H9 (cell line): ENCODE results near the gene RPL18. TPM values are rescaled to one million over a fixed set of nuclear protein-coding genes. Genes with fewer than 3 reads are reported as not detected.

Experiments used
- DNase-seq: peaks from one replicate; pipeline ENCODE4 v3.0.0-alpha.2; 2017
- H2AFZ ChIP-seq: one replicate; pipeline ENCODE4 v1.6.1; 2013; ENCODE audit warnings: mild to moderate bottlenecking, low read length, control low read depth, moderate library complexity
- H2AK5ac ChIP-seq: 2 replicates; pipeline ENCODE4 v1.6.1; 2013; ENCODE audit warnings: low read length, control low read depth, mixed read lengths; ENCODE audit not compliant: insufficient read length
- H2BK120ac ChIP-seq: one replicate; pipeline ENCODE4 v1.6.1; 2013; ENCODE audit warnings: low read depth, mild to moderate bottlenecking, low read length, control low read depth, inconsistent platforms; ENCODE audit not compliant: poor library complexity, severe bottlenecking
- H2BK12ac ChIP-seq: 2 replicates; pipeline ENCODE4 v1.6.1; 2013; ENCODE audit warnings: low read length, control low read depth, mixed read lengths, low read depth; ENCODE audit not compliant: insufficient read length
- H2BK15ac ChIP-seq: 2 replicates; pipeline ENCODE4 v1.6.1; 2013; ENCODE audit warnings: low read depth, low read length, control low read depth
- H2BK20ac ChIP-seq: one replicate; pipeline ENCODE4 v1.6.1; 2013; ENCODE audit warnings: low read depth, mild to moderate bottlenecking, low read length, control low read depth, inconsistent platforms; ENCODE audit not compliant: poor library complexity, severe bottlenecking
- H2BK5ac ChIP-seq: 2 replicates; pipeline ENCODE4 v1.6.1; 2013; ENCODE audit warnings: low read length, control low read depth, mixed read lengths; ENCODE audit not compliant: insufficient read length
- H3K14ac ChIP-seq: 2 replicates; pipeline ENCODE4 v1.6.1; 2013; ENCODE audit warnings: low read length, control low read depth; ENCODE audit not compliant: insufficient read depth
- H3K18ac ChIP-seq: 2 replicates; pipeline ENCODE4 v1.6.1; 2013; ENCODE audit warnings: low read depth, mild to moderate bottlenecking, mixed read lengths, low read length, control low read depth; ENCODE audit not compliant: insufficient read length
- H3K23ac ChIP-seq: 2 replicates; pipeline ENCODE4 v1.6.1; 2013; ENCODE audit warnings: low read length, control low read depth, mixed read lengths, low read depth; ENCODE audit not compliant: insufficient read length
- H3K23me2 ChIP-seq: 2 replicates; pipeline ENCODE4 v1.6.1; 2013; ENCODE audit warnings: low read depth, mild to moderate bottlenecking, mixed read lengths, low read length, control low read depth; ENCODE audit not compliant: insufficient read length, poor library complexity, severe bottlenecking
- H3K27ac ChIP-seq: 2 replicates; pipeline ENCODE4 v1.5.1; 2013; ENCODE audit warnings: low read length, control low read depth, mixed read lengths, low read depth; ENCODE audit not compliant: insufficient read length
- H3K27me3 ChIP-seq: 2 replicates; pipeline ENCODE4 v1.6.1; 2013; ENCODE audit warnings: low read length, control low read depth, inconsistent platforms; ENCODE audit not compliant: insufficient read depth
- H3K4ac ChIP-seq: 2 replicates; pipeline ENCODE4 v1.6.1; 2013; ENCODE audit warnings: low read depth, mild to moderate bottlenecking, control low read depth, inconsistent platforms, low read length, moderate library complexity
- H3K4me1 ChIP-seq: 2 replicates; pipeline ENCODE4 v1.6.1; 2013; ENCODE audit warnings: low read length, control low read depth, inconsistent platforms; ENCODE audit not compliant: insufficient read depth
- H3K4me2 ChIP-seq: 2 replicates; pipeline ENCODE4 v1.6.1; 2013; ENCODE audit warnings: low read length, control low read depth, mixed read lengths; ENCODE audit not compliant: insufficient read length, insufficient read depth
- H3K56ac ChIP-seq: 2 replicates; pipeline ENCODE4 v1.6.1; 2013; ENCODE audit warnings: low read depth, mild to moderate bottlenecking, mixed read lengths, low read length, control low read depth; ENCODE audit not compliant: insufficient read length
- H3K79me1 ChIP-seq: 2 replicates; pipeline ENCODE4 v1.6.1; 2013; ENCODE audit warnings: low read depth, mild to moderate bottlenecking, moderate library complexity, low read length, control low read depth, inconsistent platforms; ENCODE audit not compliant: insufficient read depth, poor library complexity, severe bottlenecking
- H3K79me2 ChIP-seq: 2 replicates; pipeline ENCODE4 v1.6.1; 2013; ENCODE audit warnings: low read length, control low read depth, inconsistent platforms; ENCODE audit not compliant: insufficient read depth
- H3K9ac ChIP-seq: 2 replicates; pipeline ENCODE4 v1.6.1; 2013; ENCODE audit warnings: low read length, control low read depth, mixed read lengths; ENCODE audit not compliant: insufficient read length; ENCODE audit errors: extremely low read depth
- H3K9me3 ChIP-seq: one replicate; pipeline ENCODE4 v1.6.1; 2013; ENCODE audit warnings: low read depth, low read length, inconsistent platforms; ENCODE audit not compliant: control insufficient read depth
- H3T11ph ChIP-seq: one replicate; pipeline ENCODE4 v1.6.1; 2013; ENCODE audit warnings: mild to moderate bottlenecking, low read length, control low read depth, inconsistent platforms
- H4K20me1 ChIP-seq: one replicate; pipeline ENCODE4 v1.6.1; 2013; ENCODE audit not compliant: control insufficient read depth, insufficient read length, insufficient read depth
- H4K5ac ChIP-seq: 2 replicates; pipeline ENCODE4 v1.6.1; 2013; ENCODE audit warnings: low read depth, mild to moderate bottlenecking, mixed read lengths, low read length, control low read depth; ENCODE audit not compliant: insufficient read length
- H4K8ac ChIP-seq: replicated peaks from 2 replicates; pipeline ENCODE4 v1.6.1; 2013; ENCODE audit warnings: low read length, control low read depth, mixed read lengths, low read depth; ENCODE audit not compliant: insufficient read length
- H4K91ac ChIP-seq: 2 replicates; pipeline ENCODE4 v1.6.1; 2013; ENCODE audit warnings: low read depth, mild to moderate bottlenecking, moderate library complexity, mixed read lengths, low read length, control low read depth; ENCODE audit not compliant: insufficient read length
- H3K27ac Mint-ChIP-seq, 3 experiments: 2 replicates in 2 of 3; 3 replicates in 1 of 3; pipeline ENCODE4 v1.8.0; 2020 to 2021; ENCODE audit warnings: mixed read lengths in 3 of 3, mild to moderate bottlenecking in 1 of 3, moderate library complexity in 1 of 3
- H3K27me3 Mint-ChIP-seq: 2 replicates; pipeline ENCODE4 v1.8.0; 2021; ENCODE audit warnings: low read depth, mild to moderate bottlenecking, moderate library complexity, mixed read lengths
- H3K36me3 Mint-ChIP-seq, 3 experiments: 2 replicates in 2 of 3; 3 replicates in 1 of 3; pipeline ENCODE4 v1.8.0; 2020 to 2021; ENCODE audit warnings: low read depth in 3 of 3, mixed read lengths in 3 of 3; ENCODE audit not compliant: insufficient read depth in 1 of 3
- H3K4me1 Mint-ChIP-seq, 2 experiments: 2 replicates each; pipeline ENCODE4 v1.8.0; 2020; ENCODE audit warnings: mixed read lengths in 2 of 2
- H3K4me3 Mint-ChIP-seq, 2 experiments: 2 replicates in 1 of 2; 3 replicates in 1 of 2; pipeline ENCODE4 v1.8.0; 2020 to 2021; ENCODE audit warnings: mild to moderate bottlenecking in 2 of 2, mixed read lengths in 2 of 2, moderate library complexity in 1 of 2
- H3K9me3 Mint-ChIP-seq, 2 experiments: 2 replicates in 1 of 2; 3 replicates in 1 of 2; pipeline ENCODE4 v1.8.0; 2020; ENCODE audit warnings: mild to moderate bottlenecking in 2 of 2, mixed read lengths in 2 of 2, moderate library complexity in 1 of 2
- WGBS: extraction: QIAGEN DNeasy Blood & Tissue Kit; methylation state at CpG from one replicate; pipeline ENCODE4 v1.1.7; 2013; ENCODE audit warnings: missing lambda C conversion rate, low lambda C conversion rate, mixed read lengths; ENCODE audit not compliant: insufficient read length; ENCODE audit errors: extremely low coverage; 5-methylcytosine and 5-hydroxymethylcytosine counted together
- total RNA-seq: library from RNA; stranded (reverse); gene quantifications from 2 replicates; pipeline ENCODE4 v1.2.1, GENCODE V29; 2021
- TF ChIP-seq, protein P1 (sequence below): fragments of 200-600 bp; sonication (generic); conservative IDR thresholded peaks from 3 replicates; pipeline ENCODE4 v1.8.0; 2021; ENCODE audit warnings: antibody characterized with exemption, mild to moderate bottlenecking

The RPL18 gene
- total RNA-seq, 1 experiment from 2014 or later = 1,855 TPM

- H2BK5ac ChIP-seq = no peak overlapping the region
- no peak overlapping the region for H2AK5ac ChIP-seq
- no peak overlapping the region for H2BK20ac ChIP-seq
- Mint-ChIP-seq H3K4me1 (peaks cover 11 to 12% of the 10 kb centered on the region in 2 experiments), H3K27me3 (peaks cover 47% of the 10 kb centered on the region), H3K36me3 (no peaks in the 10 kb centered on the region; a peak in 1 of 7 replicates), H3K9me3 (peaks cover 3 to 4% of the 10 kb centered on the region in 2 experiments), H3K27ac (no peak overlapping the region), H3K4me3 (no peak overlapping the region; a peak in 1 of 5 replicates)
- H3K27me3 ChIP-seq = no peaks in the 10 kb centered on the region
- H3T11ph ChIP-seq = no peak overlapping the region
- TF ChIP-seq, protein P1, sequence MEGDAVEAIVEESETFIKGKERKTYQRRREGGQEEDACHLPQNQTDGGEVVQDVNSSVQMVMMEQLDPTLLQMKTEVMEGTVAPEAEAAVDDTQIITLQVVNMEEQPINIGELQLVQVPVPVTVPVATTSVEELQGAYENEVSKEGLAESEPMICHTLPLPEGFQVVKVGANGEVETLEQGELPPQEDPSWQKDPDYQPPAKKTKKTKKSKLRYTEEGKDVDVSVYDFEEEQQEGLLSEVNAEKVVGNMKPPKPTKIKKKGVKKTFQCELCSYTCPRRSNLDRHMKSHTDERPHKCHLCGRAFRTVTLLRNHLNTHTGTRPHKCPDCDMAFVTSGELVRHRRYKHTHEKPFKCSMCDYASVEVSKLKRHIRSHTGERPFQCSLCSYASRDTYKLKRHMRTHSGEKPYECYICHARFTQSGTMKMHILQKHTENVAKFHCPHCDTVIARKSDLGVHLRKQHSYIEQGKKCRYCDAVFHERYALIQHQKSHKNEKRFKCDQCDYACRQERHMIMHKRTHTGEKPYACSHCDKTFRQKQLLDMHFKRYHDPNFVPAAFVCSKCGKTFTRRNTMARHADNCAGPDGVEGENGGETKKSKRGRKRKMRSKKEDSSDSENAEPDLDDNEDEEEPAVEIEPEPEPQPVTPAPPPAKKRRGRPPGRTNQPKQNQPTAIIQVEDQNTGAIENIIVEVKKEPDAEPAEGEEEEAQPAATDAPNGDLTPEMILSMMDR = no peak
- no peak overlapping the region for H3K56ac ChIP-seq
- no peak overlapping the region for H4K91ac ChIP-seq
- no peak overlapping the region for H3K23ac ChIP-seq
- WGBS = no CpG with 5 or more reads among the region's 3 CpGs
- H3K18ac ChIP-seq = no peak overlapping the region
- no peaks in the 10 kb centered on the region for H4K20me1 ChIP-seq
- H3K27ac ChIP-seq = no peak overlapping the region
- H2BK15ac ChIP-seq = no peak overlapping the region
- H3K9me3 ChIP-seq = no peaks in the 10 kb centered on the region
- H3K14ac ChIP-seq = no peak overlapping the region
- no peak overlapping the region for H4K5ac ChIP-seq
- no peak overlapping the region for H3K4me2 ChIP-seq
- no peaks in the 10 kb centered on the region for H3K79me2 ChIP-seq
- DNase-seq = no peak
- no peak overlapping the region for H3K4ac ChIP-seq
- H4K8ac ChIP-seq = no peak overlapping the region
- no peaks in the 10 kb centered on the region for H3K4me1 ChIP-seq
- peaks cover 9% of the 10 kb centered on the region for H3K23me2 ChIP-seq
- no peak overlapping the region for H2BK12ac ChIP-seq
- no peaks in the 10 kb centered on the region for H3K79me1 ChIP-seq
- no peak overlapping the region for H2BK120ac ChIP-seq
- no peak overlapping the region for H3K9ac ChIP-seq
- no peak overlapping the region for H2AFZ ChIP-seq
These were observed 31.6 kb downstream of the RPL18 start for GRCh38 chr19:48587387-48587786.
